ENCODE data around the gene FBXO10. TPM values are rescaled to one million over a fixed set of nuclear protein-coding genes. Genes with fewer than 3 reads are reported as not detected.

Gene FBXO10
- total and polyA plus RNA-seq, 2 of the 4 experiments (the other 2 are of a cell fraction) = 6.6 to 6.7 TPM

GRCh38 chr9:37611014-37611413 is 34.8 kb upstream of the FBXO10 start:
- Histone ChIP-seq H3K23ac (ENCODE audit: low read depth, low read length) (no peak overlapping the region), H3K79me1 (ENCODE audit: low read depth in 1 of 2, low read length in 2 of 2) (no peaks in the 10 kb centered on the region), H4K5ac (ENCODE audit: low read depth, low read length) (no peak overlapping the region), H4K91ac (ENCODE audit: insufficient read depth, low read depth, low read length) (no peak overlapping the region), H2BK20ac (ENCODE audit: low read depth, low read length) (no peak overlapping the region), H4K20me1 (ENCODE audit: insufficient read depth, low read length) (no peaks in the 10 kb centered on the region), H3K4me2 (ENCODE audit: low read depth, low read length) (no peak overlapping the region), H3K27ac (ENCODE audit: insufficient read depth, low read length) (no peak overlapping the region), H3K18ac (ENCODE audit: low read depth, low read length) (no peak overlapping the region), H3K56ac (ENCODE audit: extremely low read depth, insufficient read depth, low read length) (no peak overlapping the region), H3K4me3 (ENCODE audit: insufficient read depth, low read depth, low read length) (no peak overlapping the region), H3K9ac (ENCODE audit: low read depth, low read length) (no peak overlapping the region), H4K8ac (ENCODE audit: low read depth in 2 of 2, low read length in 2 of 2) (no peak overlapping the region), H2BK15ac (ENCODE audit: low read depth, low read length) (no peak overlapping the region), H3K4me1 (ENCODE audit: control insufficient read depth, insufficient read depth, low read length) (no peaks in the 10 kb centered on the region), H3K27me3 (ENCODE audit: control insufficient read depth, insufficient read depth, low read length) (peaks cover 18% of the 10 kb centered on the region), H2BK120ac (ENCODE audit: low read depth, low read length) (no peak overlapping the region), H3K14ac (replicated peaks; ENCODE audit: low read depth, low read length) (no peak overlapping the region), H3K9me3 (ENCODE audit: control insufficient read depth, insufficient read depth, low read length) (no peaks in the 10 kb centered on the region), H3K36me3 (ENCODE audit: control insufficient read depth, insufficient read depth, low read length) (no peaks in the 10 kb centered on the region), H2AK9ac (replicated peaks; ENCODE audit: low read depth, low read length, poor library complexity) (no peak overlapping the region), H2BK5ac (ENCODE audit: low read depth, low read length, poor library complexity, severe bottlenecking) (no peak overlapping the region), H2AK5ac (ENCODE audit: low read depth, low read length) (no peak overlapping the region), H3K9me1 (ENCODE audit: insufficient read depth, low read length) (no peaks in the 10 kb centered on the region), H2AFZ (replicated peaks; ENCODE audit: low read length, poor library complexity) (no peak overlapping the region), H3K4ac (ENCODE audit: low read depth, low read length) (no peak overlapping the region)
- dilution Hi-C loops (cut with HindIII; ENCODE audit: low sequenced_read_pairs, unreplicated experiment) (no loop called here), intact Hi-C loops (cut with micrococcal nuclease) (no loop called here), in situ Hi-C loops (cut with MboI; ENCODE audit: low sequenced_read_pairs) (no loop called here)
- WGBS, 2 experiments (ENCODE audit: extremely low coverage in 2 of 2, insufficient read length in 1 of 2) = 73% methylated on average over 3 of the region's 6 CpGs; no CpG with 5 or more reads in 1 of the 2 experiments
- ATAC-seq (ENCODE audit: low read depth) = no peak
- BruUV-seq (replicated peaks) = no TSS peak
- no peak for DNase-seq
- CTCF ChIA-PET = no interaction called here
- TF ChIP-seq BHLHE40 (IDR thresholded peaks at IDR 0.05; ENCODE audit: low read depth, low read length) (no peak), USF2 (IDR thresholded peaks at IDR 0.05; ENCODE audit: low read depth, low read length) (no peak), RCOR1 (IDR thresholded peaks at IDR 0.05; ENCODE audit: insufficient replicate concordance, low read length) (no peak), NFE2L2 (IDR thresholded peaks at IDR 0.05; ENCODE audit: low read depth, low read length) (no peak), RFX5 (IDR thresholded peaks at IDR 0.05; ENCODE audit: low read depth, low read length) (no peak), SMC3 (IDR thresholded peaks at IDR 0.05; ENCODE audit: low read depth, low read length) (no peak), ELK1 (IDR thresholded peaks at IDR 0.05; ENCODE audit: borderline replicate concordance, low read depth, low read length) (no peak), MAZ (IDR thresholded peaks at IDR 0.05; ENCODE audit: borderline replicate concordance, low read depth, low read length) (no peak), MAFK (IDR thresholded peaks at IDR 0.05; ENCODE audit: low read depth, low read length) (no peak), POLR2A (IDR thresholded peaks at IDR 0.05; ENCODE audit: low read depth, low read length) (no peak), CTCF (conservative IDR thresholded peaks at IDR 0.05; ENCODE audit: low read depth, low read length) (no peak), CHD1 (IDR thresholded peaks at IDR 0.05; ENCODE audit: low read depth, low read length) (no peak)
- POLR2A ChIA-PET (ENCODE audit: unreplicated experiment) = no interaction called here

Data from IMR-90 (cell line).